T-helper 1 cell (primary cell): Measurements from ENCODE around the gene DCTN4.

Experiments used
- DNase-seq, 5 donors: peaks; one replicate each; pipeline ENCODE4 v3.0.0-alpha.2; 2012 to 2020

DCTN4 gene

DNA sequence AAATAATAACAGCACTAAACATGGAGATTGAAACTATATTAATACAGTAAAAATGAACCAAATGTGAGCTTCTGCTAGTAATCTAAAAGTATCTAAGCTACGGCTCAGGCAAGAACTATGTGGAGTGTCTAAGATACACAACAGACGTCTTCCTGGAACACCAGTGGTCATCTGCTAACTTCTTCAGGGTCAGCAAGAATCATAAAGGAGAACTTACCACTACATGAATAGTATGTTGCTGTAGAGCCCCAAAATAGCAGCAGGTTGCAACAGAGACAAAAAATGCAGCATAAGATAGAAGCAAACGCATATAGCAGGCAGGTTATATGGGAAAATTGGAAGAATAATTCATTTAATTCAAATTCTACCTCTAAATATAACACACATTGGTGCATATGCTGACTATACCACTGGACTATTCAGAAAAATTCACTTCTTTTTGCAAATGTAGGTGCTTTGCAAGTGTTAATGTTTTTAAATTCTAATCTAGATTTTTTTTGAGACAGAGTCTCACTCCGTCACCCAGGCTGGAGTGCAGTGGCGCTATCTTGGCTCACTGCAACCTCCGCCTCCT, 27.1 kb downstream of the DCTN4 start:
- DNase-seq: no peak

GRCh38 chr5:150729859-150730258, 29.0 kb downstream of the DCTN4 start:
- no peak for DNase-seq

- DNase-seq: no peak
Observed at GRCh38 chr5:150723845-150724244, 35.0 kb downstream of the DCTN4 start.

DNA sequence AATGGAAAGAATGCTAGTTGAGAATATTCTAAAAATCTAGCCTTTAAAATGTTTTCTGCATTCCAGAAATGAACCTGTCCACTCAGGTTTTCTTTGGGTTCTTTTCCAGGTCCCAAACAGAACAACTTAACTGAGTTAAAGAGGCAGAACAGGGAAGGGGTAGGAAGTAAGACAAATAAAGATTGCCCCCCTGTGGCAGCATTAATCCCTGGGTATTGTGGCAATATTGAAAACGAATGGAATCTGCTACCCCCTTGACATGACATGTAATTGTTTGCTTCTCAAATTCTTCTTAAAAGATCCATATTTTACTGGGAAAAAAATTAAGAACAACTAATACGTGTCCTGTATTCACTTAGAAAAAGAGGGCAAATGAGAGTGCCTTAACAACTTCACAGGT, 48.7 kb downstream of the DCTN4 start:
- no peak for DNase-seq

DNA sequence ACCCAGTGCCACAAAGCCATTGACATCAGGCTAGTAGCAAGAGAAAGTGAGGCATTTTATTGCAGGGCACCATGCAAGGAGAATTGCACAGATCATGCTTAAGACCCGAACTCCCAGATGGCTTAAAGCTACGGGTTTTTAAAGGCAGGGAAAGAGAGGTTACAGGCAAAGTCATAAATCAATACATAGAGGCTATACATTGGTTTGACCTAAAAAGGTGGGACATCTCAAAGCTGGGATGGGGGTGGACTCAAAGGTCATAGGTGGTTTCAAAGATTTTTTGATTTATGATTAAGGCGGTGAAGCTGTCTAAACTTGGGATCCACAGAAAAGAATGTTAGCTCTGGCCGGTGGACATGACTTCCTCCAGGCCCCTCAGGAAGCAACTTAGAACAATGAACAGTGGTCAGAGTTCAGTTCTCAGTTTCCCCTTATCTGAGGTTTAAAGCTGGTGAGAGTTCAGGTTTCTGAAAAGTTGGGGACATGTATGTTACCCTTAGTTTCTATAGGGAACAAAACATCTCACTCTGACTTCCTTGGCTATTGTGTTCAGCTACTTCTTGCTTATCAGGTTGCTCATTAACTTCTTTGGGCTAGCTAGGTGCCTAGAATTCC, 51.9 kb downstream of the DCTN4 start:
- DNase-seq: no peak

- no peak for DNase-seq
Observed at GRCh38 chr5:150703762-150704161, 55.1 kb downstream of the DCTN4 start.

DNA sequence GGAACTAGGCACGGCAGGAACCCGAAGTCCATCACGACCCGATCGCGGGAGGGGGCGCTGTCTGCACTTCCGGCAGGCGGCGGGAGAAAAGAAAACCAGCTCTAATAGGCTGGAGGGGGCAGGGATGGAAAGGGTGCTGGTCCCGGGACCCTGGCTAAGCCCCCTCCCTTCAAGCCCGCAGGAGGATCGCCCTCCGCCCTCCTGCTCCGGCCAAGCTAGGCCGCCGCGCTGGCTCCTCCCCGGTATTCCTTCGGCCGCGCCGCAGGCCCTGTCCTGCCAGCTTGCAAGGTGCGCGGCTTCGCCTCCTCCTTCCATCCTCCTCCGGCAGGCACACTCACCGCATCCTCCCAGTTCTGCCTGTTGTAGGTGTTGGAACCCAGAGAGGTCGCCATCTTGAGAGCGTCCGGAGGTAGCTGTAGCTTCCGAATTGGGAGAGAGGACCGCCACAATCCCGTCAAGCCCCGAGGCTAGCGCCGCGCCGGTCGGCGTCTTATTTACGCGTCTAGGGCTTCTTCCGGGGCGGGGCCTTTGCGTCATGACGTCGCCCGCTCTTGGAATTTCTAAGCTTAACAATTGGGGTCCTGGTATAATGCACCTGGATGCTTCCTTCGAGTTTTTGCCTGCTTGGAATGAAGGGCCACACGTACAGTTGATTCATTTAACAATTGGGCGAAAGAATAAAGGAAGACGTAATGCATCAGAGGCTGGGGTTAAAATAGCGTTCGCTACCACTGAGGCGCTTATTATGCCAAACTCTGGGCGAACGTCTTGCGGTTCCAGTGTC, 58.0 kb downstream of the DCTN4 start, which contains the start of gene RBM22:
RBM22 (minus strand) TSS at position 469 of the 784 bp plus-strand sequence; CDS start at position 392, 77 bp downstream.
- peak; percentile 80 to 92 (median 88) for DNase-seq

- no peak for DNase-seq
Observed at GRCh38 chr5:150700246-150700593, 58.6 kb downstream of the DCTN4 start.

- DNase-seq: no peak
Observed at GRCh38 chr5:150694612-150695011, 64.2 kb downstream of the DCTN4 start.

DNA sequence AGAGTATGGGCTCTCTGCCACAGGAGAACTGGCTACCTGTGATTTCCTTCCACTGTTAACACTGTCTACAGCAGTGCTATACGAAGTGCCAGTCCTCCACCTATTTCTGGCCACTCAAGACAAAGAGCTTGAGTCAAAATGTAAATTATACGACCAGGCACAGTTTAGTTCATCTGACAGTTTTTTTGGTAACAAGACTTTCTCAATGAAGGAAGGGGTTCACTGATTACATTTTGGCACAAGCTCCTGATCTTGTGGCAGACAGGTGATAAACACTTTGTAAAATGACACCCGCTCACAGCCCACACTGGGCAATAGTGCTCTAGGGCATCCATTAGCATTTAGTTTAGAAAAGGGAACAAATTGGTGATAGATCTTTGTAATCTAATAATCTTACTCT, 66.5 kb downstream of the DCTN4 start:
- no peak for DNase-seq

DNA sequence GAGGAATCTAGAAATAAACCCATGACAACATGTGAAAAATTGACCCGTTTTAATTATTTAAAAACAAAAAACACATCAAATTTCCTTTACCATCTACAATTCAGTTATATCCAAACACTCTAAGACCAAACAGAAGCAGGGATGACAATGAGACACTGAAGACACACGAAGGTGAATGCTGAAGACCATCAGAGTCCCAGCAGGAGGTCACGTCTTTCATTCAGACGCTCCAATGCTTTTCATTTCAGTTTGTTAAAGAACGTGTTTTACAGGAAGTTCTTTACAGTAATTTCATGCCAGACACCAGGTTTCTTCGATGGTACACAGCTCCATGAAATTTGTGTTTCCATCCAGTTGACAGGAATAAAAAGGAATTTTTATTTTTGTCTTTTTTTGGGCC, 68.1 kb downstream of the DCTN4 start:
- no peak for DNase-seq

DNA sequence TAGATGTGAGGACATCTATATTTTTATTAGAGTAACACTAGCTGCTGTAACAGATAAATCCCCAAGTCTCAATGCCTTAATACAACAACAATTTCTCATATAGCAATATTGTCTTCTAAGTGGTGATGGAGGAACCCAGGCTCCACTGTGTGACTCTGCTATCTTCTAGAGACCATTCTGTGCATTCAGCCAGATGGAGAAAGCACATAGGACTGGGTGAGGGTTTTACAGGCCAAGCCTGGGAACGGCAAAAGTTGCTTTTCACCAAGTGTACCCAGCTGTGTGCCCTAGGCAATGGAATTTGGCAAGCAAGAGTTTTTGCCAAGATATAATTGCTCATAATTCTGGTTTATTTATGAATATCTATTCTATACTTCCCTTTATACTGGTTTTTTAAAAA, 69.7 kb downstream of the DCTN4 start:
- no peak for DNase-seq

- DNase-seq: no peak
Observed at GRCh38 chr5:150676578-150676977, 82.2 kb downstream of the DCTN4 start.

DNA sequence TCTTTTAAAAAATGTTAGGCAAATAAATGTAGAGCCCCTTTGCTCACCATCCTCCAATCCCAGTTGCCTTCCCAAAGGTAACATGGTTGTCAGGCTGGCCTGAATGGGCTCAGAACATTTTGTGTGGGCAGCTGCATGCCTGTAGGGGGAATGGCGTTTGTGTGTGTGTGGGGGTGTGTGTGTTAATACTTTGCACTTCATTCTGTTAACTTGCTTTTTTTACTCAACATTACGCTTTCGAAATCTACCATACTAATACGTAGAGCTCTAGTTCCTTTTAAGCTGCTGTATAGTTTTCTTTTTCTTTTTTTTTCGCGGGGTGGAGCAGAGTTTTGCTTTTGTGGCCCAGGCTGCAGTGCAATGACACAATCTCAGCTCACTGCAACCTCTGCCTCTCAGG, 83.7 kb downstream of the DCTN4 start:
- no peak for DNase-seq

GRCh38 chr5:150674341-150674821, 84.4 kb downstream of the DCTN4 start:
- DNase-seq: no peak

DNA sequence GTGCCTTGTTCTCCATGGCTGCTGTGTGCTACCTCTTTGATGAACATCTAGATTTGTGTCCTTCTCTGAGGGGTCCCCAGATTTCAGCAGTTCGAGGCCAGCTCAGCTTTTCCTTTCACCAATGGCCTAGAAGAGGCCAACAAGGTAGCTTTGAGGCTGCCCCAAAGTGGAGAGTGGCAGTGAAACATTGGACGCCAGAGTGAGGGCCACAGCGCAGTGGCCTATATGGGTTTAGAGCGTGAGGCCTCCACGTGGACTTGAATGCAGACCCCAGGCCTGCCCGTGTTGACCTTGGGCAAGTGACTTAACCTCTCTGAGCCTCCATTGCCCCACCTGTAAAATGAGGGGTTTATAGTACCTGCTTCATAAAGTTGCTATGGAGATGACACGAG, 85.9 kb downstream of the DCTN4 start:
- no peak for DNase-seq

GRCh38 chr5:150672237-150672883, 86.5 kb downstream of the DCTN4 start:
- peak in 2 of 5 donors; percentile 3 to 18 for DNase-seq

- no peak for DNase-seq
Observed at GRCh38 chr5:150671509-150672236, 87.1 kb downstream of the DCTN4 start.

GRCh38 chr5:150670948-150671310, 87.9 kb downstream of the DCTN4 start:
- no peak for DNase-seq

GRCh38 chr5:150670275-150670947, 88.4 kb downstream of the DCTN4 start:
- DNase-seq: no peak

- no peak for DNase-seq
Observed at GRCh38 chr5:150665044-150665443, 93.8 kb downstream of the DCTN4 start.

GRCh38 chr5:150663936-150664335, 94.9 kb downstream of the DCTN4 start:
- no peak for DNase-seq
